ENCODE data around the gene MRPL22.
A peak's percentile ranks its signal among the peaks of the same experiment; 100 is the strongest.
"Not testable (repeated sequence)": the region's sequence is repeated elsewhere in the genome, so short reads cannot be mapped to it uniquely, and the experiment has no call there.

The MRPL22 gene

GRCh38 chr5:154940375-154940771 is 500 bp upstream of the MRPL22 start:
- DNase-seq (ENCODE audit: low read depth): no peak

GRCh38 chr5:154943527-154943926 is 2.7 kb downstream of the MRPL22 start:
- DNase-seq (ENCODE audit: low read depth): no peak

- DNase-seq (ENCODE audit: low read depth): no peak
These were observed 3.8 kb downstream of the MRPL22 start for GRCh38 chr5:154944716-154945115.

- DNase-seq (ENCODE audit: low read depth): peak; percentile 29
These were observed 4.9 kb downstream of the MRPL22 start for GRCh38 chr5:154945695-154946301.

GRCh38 chr5:154947778-154948177 is 6.9 kb downstream of the MRPL22 start:
- DNase-seq (ENCODE audit: low read depth): no peak

GRCh38 chr5:154948313-154948712 is 7.4 kb downstream of the MRPL22 start:
- no peak for DNase-seq (ENCODE audit: low read depth)

- no peak for DNase-seq (ENCODE audit: low read depth)
These were observed 8.9 kb downstream of the MRPL22 start for GRCh38 chr5:154949781-154950180.

- DNase-seq (ENCODE audit: low read depth): no peak
These were observed 15.8 kb downstream of the MRPL22 start for GRCh38 chr5:154956712-154957111.

- peak; percentile 55 for DNase-seq (ENCODE audit: low read depth)
These were observed 21.6 kb downstream of the MRPL22 start for GRCh38 chr5:154962494-154962893.

- DNase-seq (ENCODE audit: low read depth): no peak
These were observed 25.4 kb downstream of the MRPL22 start for GRCh38 chr5:154966081-154966841.

- no peak for DNase-seq (ENCODE audit: low read depth)
These were observed 26.0 kb downstream of the MRPL22 start for GRCh38 chr5:154966874-154967273.

GRCh38 chr5:154967421-154968024 is 26.6 kb downstream of the MRPL22 start:
- DNase-seq (ENCODE audit: low read depth): peak; percentile 29

GRCh38 chr5:154968953-154969352 is 28.1 kb downstream of the MRPL22 start:
- no peak for DNase-seq (ENCODE audit: low read depth)

- DNase-seq (ENCODE audit: low read depth): peak; percentile 10
These were observed 29.9 kb downstream of the MRPL22 start for GRCh38 chr5:154970759-154971158.

GRCh38 chr5:154971501-154971900 is 30.6 kb downstream of the MRPL22 start:
- peak; percentile 51 for DNase-seq (ENCODE audit: low read depth)

- DNase-seq (ENCODE audit: low read depth): peak; percentile 57
These were observed 31.7 kb downstream of the MRPL22 start for GRCh38 chr5:154972476-154973080.

- DNase-seq (ENCODE audit: low read depth): not testable (repeated sequence)
These were observed 35.2 kb downstream of the MRPL22 start for GRCh38 chr5:154976082-154976481.

- peak; percentile 11 for DNase-seq (ENCODE audit: low read depth)
These were observed 36.5 kb downstream of the MRPL22 start for GRCh38 chr5:154977409-154977808.

GRCh38 chr5:154978294-154978693 is 37.4 kb downstream of the MRPL22 start:
- DNase-seq (ENCODE audit: low read depth): not testable (repeated sequence)

- no peak for DNase-seq (ENCODE audit: low read depth)
These were observed 44.2 kb downstream of the MRPL22 start for GRCh38 chr5:154984946-154985516.

GRCh38 chr5:154986151-154986550 is 45.3 kb downstream of the MRPL22 start:
- DNase-seq (ENCODE audit: low read depth): no peak

- DNase-seq (ENCODE audit: low read depth): no peak
These were observed 48.8 kb downstream of the MRPL22 start for GRCh38 chr5:154989626-154990025.

Data from EH (cell line).